ENCODE measurements around the gene TSPYL4.

The TSPYL4 gene

GRCh38 chr6:116229287-116229913, 24.5 kb downstream of the TSPYL4 start:
- DNase-seq: peak; percentile 60

GRCh38 chr6:116223355-116223754, 30.5 kb downstream of the TSPYL4 start:
- no peak for DNase-seq

- no peak for DNase-seq
These were observed 32.0 kb downstream of the TSPYL4 start for GRCh38 chr6:116221911-116222310.

- DNase-seq: no peak
These were observed 32.8 kb downstream of the TSPYL4 start for GRCh38 chr6:116221067-116221466.

GRCh38 chr6:116218866-116219265, 35.0 kb downstream of the TSPYL4 start:
- no peak for DNase-seq

GRCh38 chr6:116218172-116218633, 35.7 kb downstream of the TSPYL4 start:
- no peak for DNase-seq

- no peak for DNase-seq
These were observed 36.8 kb downstream of the TSPYL4 start for GRCh38 chr6:116217069-116217468.

- no peak for DNase-seq
These were observed 38.5 kb downstream of the TSPYL4 start for GRCh38 chr6:116215414-116215813.

GRCh38 chr6:116214681-116215080, 39.2 kb downstream of the TSPYL4 start:
- DNase-seq: no peak

GRCh38 chr6:116210750-116211425, 43.0 kb downstream of the TSPYL4 start:
- DNase-seq: no peak

- DNase-seq: no peak
These were observed 43.6 kb downstream of the TSPYL4 start for GRCh38 chr6:116210316-116210715.

- DNase-seq: no peak
These were observed 45.7 kb downstream of the TSPYL4 start for GRCh38 chr6:116208056-116208785.

GRCh38 chr6:116206231-116206903, 47.5 kb downstream of the TSPYL4 start:
- no peak for DNase-seq

- DNase-seq: no peak
These were observed 48.6 kb downstream of the TSPYL4 start for GRCh38 chr6:116205281-116205680.

- no peak for DNase-seq
These were observed 52.3 kb downstream of the TSPYL4 start for GRCh38 chr6:116201538-116201937.

- no peak for DNase-seq
These were observed 53.1 kb downstream of the TSPYL4 start for GRCh38 chr6:116200619-116201249.

Measured in right kidney (tissue), 1 donor.